Heart left ventricle (tissue), 16 donors: ENCODE measurements around the gene DCAF6. TPM values are rescaled to one million over a fixed set of nuclear protein-coding genes. Genes with fewer than 3 reads are reported as not detected.

Source experiments
- ATAC-seq, 4 donors: fragments of 200-7000 bp; cut with Tn5 transposase; one replicate each; pipeline ENCODE4 v1.9.1; 2020 to 2022; ENCODE audit warnings: moderate library complexity in 4 of 4, mild to moderate bottlenecking in 3 of 4, moderate number of reproducible peaks in 1 of 4
- DNase-seq, 5 donors: peaks; one replicate each; pipeline ENCODE4 v3.0.0-alpha.2; 2020
- H3K27ac ChIP-seq, 12 donors: fragments of 200-600 bp; sonication (generic) in 4 of 12; one replicate each; pipeline versions ENCODE4 v1.5.0 to v1.8.0; 2016 to 2022; ENCODE audit warnings: mild to moderate bottlenecking in 2 of 12
- H3K27me3 ChIP-seq, 9 donors: fragments of 200-600 bp; sonication (generic) in 2 of 9; one replicate each; pipeline versions ENCODE4 v1.5.1 to v1.8.0; 2016 to 2022; ENCODE audit warnings: mild to moderate bottlenecking in 3 of 9
- H3K36me3 ChIP-seq, 9 donors: fragments of 200-600 bp; sonication (generic) in 2 of 9; one replicate each; pipeline versions ENCODE4 v1.5.0 to v1.8.0; 2018 to 2022; ENCODE audit warnings: mild to moderate bottlenecking in 2 of 9
- H3K4me1 ChIP-seq, 12 donors: fragments of 200-600 bp; sonication (generic) in 4 of 12; one replicate each; pipeline versions ENCODE4 v1.5.0 to v1.8.0; 2016 to 2022; ENCODE audit warnings: mild to moderate bottlenecking in 3 of 12
- H3K4me3 ChIP-seq, 12 donors: fragments of 200-600 bp; sonication (generic) in 4 of 12; one replicate each; pipeline versions ENCODE4 v1.5.0 to v1.8.0; 2017 to 2022; ENCODE audit warnings: mild to moderate bottlenecking in 9 of 12, moderate library complexity in 4 of 12
- H3K9me3 ChIP-seq, 12 donors: fragments of 200-600 bp; sonication (generic) in 4 of 12; one replicate each; pipeline versions ENCODE4 v1.5.0 to v1.8.0; 2016 to 2022; ENCODE audit warnings: mild to moderate bottlenecking in 1 of 12
- CTCF ChIP-seq, 12 donors: fragments of 200-600 bp; sonication (generic) in 4 of 12; IDR thresholded peaks; one replicate each; pipeline versions ENCODE4 v1.5.0 to v1.8.0; 2018 to 2022; ENCODE audit warnings: antibody characterized with exemption in 12 of 12, mild to moderate bottlenecking in 5 of 12
- POLR2A ChIP-seq, 2 donors: fragments of 450-650 bp; IDR thresholded peaks; one replicate each; pipeline ENCODE4 v1.6.1; 2017; ENCODE audit warnings: antibody characterized with exemption in 2 of 2, mild to moderate bottlenecking in 2 of 2, moderate library complexity in 2 of 2
- WGBS, 4 donors: extraction: QIAGEN DNeasy Blood & Tissue Kit in 2 of 4; methylation state at CpG; one replicate each; pipeline versions ENCODE4 v1.1.5 to v1.1.7; 2013 to 2018; 5-methylcytosine and 5-hydroxymethylcytosine counted together
- intact Hi-C, 10 donors: fragments of 100-400 bp; cut with DNase I; formaldehyde crosslinking; loops; one replicate each; pipeline versions ENCODE4 v1.11.1 to v1.14.2; 2022
- polyA plus RNA-seq, 2 donors: library from polyadenylated mRNA; stranded (reverse); fragments of 200-250 nt; gene quantifications; one replicate each; pipeline ENCODE4 v1.2.3, GENCODE V29; 2013
- total RNA-seq, 9 donors: library from RNA; depleted of rRNA in 2 of 9; stranded (reverse); fragments of >200 nt in 2 of 9; fragmentation: NEBNext Ultra II Directional in 3 of 9; extraction: Animal tissue kit (Norgen Biotek cat#: 25700) in 3 of 9; gene quantifications; one replicate each; pipeline versions ENCODE4 v1.1.0 to v1.2.4, GENCODE V29; 2016 to 2023
- donor health status: ischemic (EF 13 %, LVEDD 7.1; RV severe dilation, severe dysfunction).
- donor health status: healthy with polysubstance abuse.
- donor health status: DM: no; HTN: yes; CAD: no.
- donor health status: DM: no; HTN: no; CAD: no.
- donor health status: ischemic (EF 25% LVEDD 6.9; RV normal size, moderate dysfunction).
- donor health status: ischemic (EF 25% LVEDD 5.7; RV mildly dilated, moderate dysfunction).
- donor health status: healthy.
- donor health status: DM: yes; HTN: yes; CAD: no.
- donor health status: ischemic (EF 35%, LVEDD 5.7; RV mildly dilated, moderate dysfunction).
- donor health status: nonischemic (EF 11% LVEDD 7.7; RV severe dilation, severe dysfunction).
- donor health status: DM: yes; HTN: yes; CAD: no.
- donor health status: PGD.
- donor health status: ischemic (EF 29% LVEDD 5.4; RV normal size, mild dysfunction).
- donor health status: nonischemic (EF 23%, LVEDD 6.1; RV moderate dilation, normal function).

The DCAF6 gene
- total and polyA plus RNA-seq, 11 donors: 66.9 to 245 (median 180) TPM

GRCh38 chr1:168110896-168111545 lies 174.5 kb downstream of the DCAF6 start:
- 85 to 89% (median 89%) methylated on average over 7 of the region's 7 CpGs for WGBS, 4 donors
- no peak for ATAC-seq

DNA sequence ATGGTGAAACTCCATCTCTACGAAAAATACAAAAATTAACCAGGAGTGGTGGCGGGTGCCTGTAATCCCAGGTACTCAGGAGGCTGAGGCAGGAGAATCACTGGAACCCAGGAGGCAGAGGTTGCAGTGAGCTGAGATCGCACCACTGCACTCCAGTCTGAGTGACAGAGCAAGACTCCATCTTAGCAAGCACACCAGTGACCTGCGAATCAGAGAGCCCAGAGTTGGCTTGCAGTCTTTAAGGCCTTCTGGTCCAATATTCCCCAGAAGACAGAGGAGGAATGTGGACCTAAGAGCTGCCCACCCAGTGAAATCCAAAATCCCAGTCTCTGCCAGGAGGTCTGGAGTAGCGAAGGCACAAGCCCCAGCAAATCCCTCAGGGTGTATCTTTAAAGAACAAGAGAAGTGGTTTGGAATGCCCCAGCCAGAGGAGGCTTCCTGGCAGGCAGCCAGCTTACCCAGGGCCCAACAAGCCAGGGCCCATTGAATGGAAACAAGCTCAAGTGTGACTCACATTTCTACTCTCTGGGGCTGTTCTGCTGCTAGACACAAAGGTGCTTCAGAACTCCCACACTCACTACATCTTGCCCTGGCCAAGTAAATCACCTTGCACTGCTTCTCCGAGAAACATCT lies 176.3 kb downstream of the DCAF6 start:
- Histone ChIP-seq H3K9me3 (no peaks in the 10 kb centered on the region), H3K27me3 (no peaks in the 10 kb centered on the region), H3K36me3 (peaks cover 0 to 10% (median 0%) of the 10 kb centered on the region in 9 donors), H3K27ac (no peak overlapping the region), H3K4me1 (peaks cover 0 to 6% (median 0%) of the 10 kb centered on the region in 12 donors), H3K4me3 (no peak overlapping the region)
- no peak for TF ChIP-seq POLR2A (IDR thresholded peaks at IDR 0.05)
- TF ChIP-seq CTCF (IDR thresholded peaks at IDR 0.05): no peak
- no peak for DNase-seq
- intact Hi-C loops: no loop called here
- peak in 2 of 4 donors; percentile 11 to 36 for ATAC-seq
- 91 to 94% (median 93%) methylated on average over 6 of the region's 6 CpGs for WGBS, 4 donors

More at GRCh38 chr1:168110896-168111545, 174.5 kb downstream of the DCAF6 start:
- peaks cover 0 to 7% (median 0%) of the 10 kb centered on the region in 9 donors for H3K36me3 ChIP-seq
- no peak overlapping the region for H3K27ac ChIP-seq
- H3K4me1 ChIP-seq: peaks cover 0 to 6% (median 0%) of the 10 kb centered on the region in 12 donors
- no peak for DNase-seq
- intact Hi-C loops: no loop called here
- H3K9me3 ChIP-seq: no peaks in the 10 kb centered on the region
- H3K4me3 ChIP-seq: no peak overlapping the region
- no peaks in the 10 kb centered on the region for H3K27me3 ChIP-seq
- TF ChIP-seq CTCF (IDR thresholded peaks at IDR 0.05) (no peak), POLR2A (IDR thresholded peaks at IDR 0.05) (no peak)

- DNase-seq (no peak), ATAC-seq (no peak)
- peaks cover 0 to 14% (median 0%) of the 10 kb centered on the region in 9 donors for H3K36me3 ChIP-seq
- intact Hi-C loops: no loop called here
- no peaks in the 10 kb centered on the region for H3K9me3 ChIP-seq
- 67 to 82% (median 75%) methylated on average over 6 of the region's 6 CpGs for WGBS, 4 donors
- no peaks in the 10 kb centered on the region for H3K27me3 ChIP-seq
- H3K27ac ChIP-seq: no peak overlapping the region
- peaks cover 0 to 6% (median 0%) of the 10 kb centered on the region in 12 donors for H3K4me1 ChIP-seq
- TF ChIP-seq POLR2A (IDR thresholded peaks at IDR 0.05): no peak
- no peak for TF ChIP-seq CTCF (IDR thresholded peaks at IDR 0.05)
- no peak overlapping the region for H3K4me3 ChIP-seq
Observed at GRCh38 chr1:168114845-168115244, 178.4 kb downstream of the DCAF6 start.

DNA sequence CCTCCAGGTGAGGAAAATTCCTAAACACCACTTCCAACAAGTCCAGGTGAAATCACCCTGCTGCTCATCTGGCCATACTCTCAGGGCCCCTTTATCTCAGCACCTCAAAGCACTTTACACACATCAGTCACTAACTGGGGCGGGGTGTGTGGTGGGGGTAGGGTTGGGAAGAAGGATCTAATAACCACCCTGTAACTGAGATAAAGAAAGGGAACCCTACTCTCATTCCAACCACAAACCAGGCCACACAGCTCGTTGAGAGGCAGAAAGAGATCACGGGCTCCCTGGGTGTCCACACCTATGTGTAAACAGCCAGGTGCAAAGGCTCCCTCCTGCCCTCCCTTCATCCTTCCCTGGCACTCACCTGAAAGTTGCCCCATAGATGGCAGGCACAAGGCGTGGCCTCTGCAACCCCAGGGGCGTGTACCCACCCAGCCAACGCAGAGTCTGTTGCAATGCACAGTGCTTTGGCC lies 179.9 kb downstream of the DCAF6 start:
- intact Hi-C loops: no loop called here
- peaks cover 0 to 14% (median 0%) of the 10 kb centered on the region in 9 donors for H3K36me3 ChIP-seq
- WGBS, 4 donors: 90 to 94% (median 91%) methylated on average over 5 to 6 of the region's 6 CpGs
- TF ChIP-seq POLR2A (IDR thresholded peaks at IDR 0.05): no peak
- TF ChIP-seq CTCF (IDR thresholded peaks at IDR 0.05): no peak
- no peak overlapping the region for H3K4me3 ChIP-seq
- H3K9me3 ChIP-seq: no peaks in the 10 kb centered on the region
- DNase-seq (no peak), ATAC-seq (peak in 1 of 4 donors; percentile 27)
- no peak overlapping the region for H3K27ac ChIP-seq
- peaks cover 0 to 11% (median 5%) of the 10 kb centered on the region in 12 donors for H3K4me1 ChIP-seq
- H3K27me3 ChIP-seq: no peaks in the 10 kb centered on the region
